Epithelial cell of esophagus (primary cell): ENCODE results near the gene B4GALNT4.

Source experiments
- DNase-seq: peaks from one replicate; pipeline ENCODE4 v3.0.0; 2010; ENCODE audit warnings: low read depth
- H3K4me3 ChIP-seq: 2 replicates; pipeline ENCODE4 v1.5.1; 2011; ENCODE audit warnings: mild to moderate bottlenecking, low read length, control low read depth
- CTCF ChIP-seq: IDR thresholded peaks from 2 replicates; pipeline ENCODE4 v1.5.1; 2011; ENCODE audit warnings: low read depth, mild to moderate bottlenecking, low read length, control low read depth, inconsistent platforms; ENCODE audit not compliant: insufficient read depth; ENCODE audit errors: missing control alignments

B4GALNT4 gene

GRCh38 chr11:350723-351255 lies 18.5 kb upstream of the B4GALNT4 start:
- TF ChIP-seq CTCF, result no peak
- DNase-seq, result peak; percentile 82
- no peak overlapping the region for H3K4me3 ChIP-seq

DNA sequence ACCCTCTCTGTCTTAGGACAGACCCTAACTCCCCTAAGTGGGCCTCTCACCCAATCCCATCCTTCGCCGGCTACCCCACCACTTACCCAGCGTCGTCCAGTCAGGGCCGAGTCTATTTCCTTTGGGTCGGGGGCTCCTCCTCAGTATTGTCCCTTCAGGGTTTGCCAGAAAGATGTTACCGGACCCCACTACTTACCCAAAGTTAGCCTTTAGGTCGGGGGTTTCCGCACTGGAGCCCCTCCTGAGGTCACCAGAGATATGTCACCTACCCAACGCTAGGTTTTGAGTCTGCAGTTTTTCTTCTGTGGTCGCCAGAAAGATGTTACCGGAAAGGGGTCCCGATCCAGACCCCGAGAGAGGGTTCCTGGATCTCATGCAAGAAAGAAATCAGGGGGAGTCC lies 17.9 kb upstream of the B4GALNT4 start:
- DNase-seq, result no peak
- TF ChIP-seq CTCF, result no peak

GRCh38 chr11:352456-353031 lies 16.8 kb upstream of the B4GALNT4 start:
- no peak for DNase-seq
- H3K4me3 ChIP-seq, result no peak overlapping the region
- no peak for TF ChIP-seq CTCF

More for the DNA sequence above, 17.9 kb upstream of the B4GALNT4 start:
- H3K4me3 ChIP-seq, result no peak overlapping the region

- no peak overlapping the region for H3K4me3 ChIP-seq
- DNase-seq, result peak; percentile 39
- no peak for TF ChIP-seq CTCF
Observed at GRCh38 chr11:353179-353873, 16.0 kb upstream of the B4GALNT4 start.

GRCh38 chr11:355581-356458 lies 13.5 kb upstream of the B4GALNT4 start:
- TF ChIP-seq CTCF, result no peak
- DNase-seq, result peak; percentile 92
- H3K4me3 ChIP-seq, result peak overlapping the region; percentile 36

DNA sequence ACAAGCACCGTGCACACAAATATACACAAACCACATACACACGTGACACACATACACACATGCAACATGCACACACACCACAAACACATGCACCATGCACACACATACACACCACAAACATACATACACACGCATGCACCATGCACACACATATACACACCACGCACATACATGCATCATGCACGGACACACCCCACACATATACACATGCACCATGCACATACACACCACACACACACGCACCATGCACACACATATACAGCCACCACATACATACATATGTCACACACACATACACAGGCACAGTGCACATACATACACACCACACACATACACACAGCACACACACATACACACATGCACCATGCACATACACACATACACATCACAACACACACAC lies 12.7 kb upstream of the B4GALNT4 start:
- no peak overlapping the region for H3K4me3 ChIP-seq
- DNase-seq, result no peak
- TF ChIP-seq CTCF, result no peak
